ENCODE results near the gene TOM1L1.

The TOM1L1 gene

DNA sequence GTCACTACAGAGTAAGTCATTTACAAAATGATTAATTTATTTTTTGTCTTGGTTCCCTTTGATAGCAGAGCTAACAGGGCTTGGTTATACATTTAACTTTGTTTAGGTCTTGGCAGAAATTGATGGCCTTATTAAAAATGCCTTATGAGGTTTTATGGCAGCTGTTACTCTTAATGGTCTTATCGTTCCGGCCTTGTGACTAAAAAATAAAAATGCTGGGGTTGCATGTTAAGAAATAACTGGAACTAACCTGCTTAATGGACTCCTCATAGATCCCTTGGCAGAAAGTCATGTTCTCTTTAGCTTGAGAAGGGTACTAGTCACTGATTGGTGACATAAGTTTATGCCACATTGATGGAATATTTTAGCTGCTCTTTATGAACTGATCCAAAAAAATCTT is 49.5 kb downstream of the TOM1L1 start:
- no peak for DNase-seq

DNA sequence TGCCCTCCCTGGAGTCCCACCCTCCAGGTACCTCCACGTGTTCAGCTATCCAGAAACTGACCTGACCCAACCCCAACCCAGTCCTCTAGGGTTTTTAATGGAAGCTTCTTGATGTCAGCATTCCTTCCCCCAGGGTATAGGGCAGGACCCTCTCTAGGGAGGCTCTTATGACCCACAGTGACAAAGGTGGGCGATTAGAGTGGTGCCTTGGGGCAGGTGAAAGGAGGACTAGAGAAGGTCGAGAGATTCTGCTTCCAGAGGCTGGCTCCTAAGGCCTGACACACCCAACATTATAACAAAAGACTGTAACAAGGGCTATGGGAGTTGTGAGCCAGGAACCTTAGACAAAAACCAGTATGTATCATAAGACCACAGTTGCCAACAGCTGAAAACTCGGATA is 50.6 kb downstream of the TOM1L1 start:
- DNase-seq: no peak

DNA sequence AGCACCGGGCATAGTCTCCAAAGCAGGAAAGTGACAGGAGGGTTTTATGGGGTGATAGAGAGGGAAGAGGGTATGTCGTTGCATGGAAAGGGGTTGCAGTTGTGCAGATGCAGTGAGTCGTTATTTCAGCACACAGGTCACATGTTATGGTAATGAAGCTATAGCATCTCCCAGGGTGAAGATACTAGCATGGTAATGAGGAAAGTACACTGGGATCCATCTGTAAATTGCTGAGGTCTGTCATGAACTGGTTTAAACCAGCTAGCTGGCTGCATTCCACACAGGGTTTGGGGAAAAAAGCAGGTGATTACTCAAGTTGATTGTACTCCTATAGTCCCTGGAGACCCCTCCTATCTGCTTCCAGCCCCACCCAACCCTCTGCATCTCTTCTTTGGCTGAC is 56.1 kb downstream of the TOM1L1 start:
- no peak for DNase-seq

DNA sequence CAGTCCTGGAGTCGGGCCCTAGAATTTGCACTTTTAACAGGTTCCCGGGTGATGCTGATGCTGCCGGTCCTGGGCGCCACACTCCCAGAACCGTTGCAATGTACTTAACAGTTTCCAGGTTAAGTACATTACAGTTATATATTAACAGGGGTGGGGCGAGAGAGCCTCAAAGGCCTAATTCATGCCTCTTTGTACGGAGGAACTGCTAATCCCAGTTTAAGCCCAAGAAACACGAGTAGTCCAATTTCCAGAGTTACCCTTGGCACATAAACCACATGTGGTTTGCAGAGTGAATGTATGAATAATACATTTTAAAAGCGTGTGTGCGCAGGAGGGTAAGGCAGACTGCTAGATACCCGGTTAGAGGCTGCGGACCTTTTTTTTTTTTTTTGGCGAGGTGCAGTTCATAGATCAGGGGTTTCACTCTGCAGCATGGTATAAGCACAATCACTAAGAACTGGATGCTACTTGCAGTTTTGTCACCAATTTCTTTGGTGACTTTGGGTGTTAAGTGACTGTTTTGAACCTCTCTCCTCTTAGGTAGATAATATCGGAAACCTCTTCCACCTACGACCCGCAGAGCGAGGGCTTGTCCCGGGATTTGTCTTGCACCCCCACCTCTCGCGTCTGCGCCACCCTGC is 67.1 kb downstream of the TOM1L1 start:
- no peak for DNase-seq

DNA sequence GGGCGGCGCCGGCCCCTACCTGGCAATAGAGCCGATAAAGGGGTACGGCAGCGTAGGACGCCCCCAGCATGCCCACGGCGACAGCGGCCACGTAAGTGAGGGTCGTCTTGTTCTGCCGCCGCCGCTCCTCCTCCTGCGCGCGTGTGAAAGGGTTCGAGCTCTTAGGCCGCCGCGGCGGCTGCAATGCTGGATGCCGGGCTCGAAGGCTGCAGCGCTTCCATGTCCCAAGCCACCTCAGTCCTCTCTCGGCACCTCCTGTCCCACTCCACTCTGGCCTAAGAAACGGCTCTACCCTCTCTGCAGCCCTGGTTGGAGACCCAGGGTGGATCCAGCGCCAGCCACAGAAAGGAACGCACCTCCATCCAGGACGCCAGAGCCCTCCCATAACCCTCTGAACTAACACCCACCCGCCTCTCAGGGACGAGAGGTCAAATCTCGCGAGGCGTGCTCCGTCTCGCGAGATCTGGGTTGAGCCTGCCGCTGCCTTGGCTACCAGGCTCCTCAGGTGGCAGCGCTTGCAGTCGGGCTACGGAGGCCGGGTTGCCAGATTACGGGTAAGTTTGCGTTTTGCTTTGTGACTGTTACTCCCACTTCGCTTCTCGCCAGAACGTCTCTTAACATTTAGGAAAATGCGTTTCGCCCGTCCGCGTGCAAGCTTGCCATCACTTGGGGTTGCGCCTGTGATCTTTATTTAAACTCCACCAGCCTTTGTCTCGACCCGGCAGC is 67.8 kb downstream of the TOM1L1 start, which contains the start of the genes COX11 and STXBP4:
COX11 (minus strand) TSS at position 393 of the 726 bp plus-strand sequence; CDS start at position 385, 8 bp downstream.
STXBP4 (plus strand) TSS at position 504 of the 726 bp plus-strand sequence. CDS start 17,455 bp downstream, outside the sequence.
- DNase-seq: peak; percentile 89

DNA sequence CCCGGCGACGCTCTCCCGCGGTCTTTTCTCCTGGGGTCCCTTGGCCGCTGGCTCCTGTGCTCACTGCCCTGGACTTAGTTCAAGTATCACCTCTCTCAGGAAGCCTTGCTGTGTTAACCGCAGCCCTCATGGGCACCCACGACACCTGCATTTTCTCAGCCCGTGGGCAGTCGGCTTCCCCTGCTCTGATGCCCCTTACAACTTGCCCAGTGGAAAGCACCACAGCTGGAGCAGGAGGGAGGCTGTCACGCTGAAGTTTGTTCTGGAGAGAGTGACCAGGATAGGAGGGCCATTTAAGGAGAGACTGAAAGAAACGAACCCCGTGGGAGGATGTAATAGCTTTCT is 68.3 kb downstream of the TOM1L1 start:
- DNase-seq: no peak

DNA sequence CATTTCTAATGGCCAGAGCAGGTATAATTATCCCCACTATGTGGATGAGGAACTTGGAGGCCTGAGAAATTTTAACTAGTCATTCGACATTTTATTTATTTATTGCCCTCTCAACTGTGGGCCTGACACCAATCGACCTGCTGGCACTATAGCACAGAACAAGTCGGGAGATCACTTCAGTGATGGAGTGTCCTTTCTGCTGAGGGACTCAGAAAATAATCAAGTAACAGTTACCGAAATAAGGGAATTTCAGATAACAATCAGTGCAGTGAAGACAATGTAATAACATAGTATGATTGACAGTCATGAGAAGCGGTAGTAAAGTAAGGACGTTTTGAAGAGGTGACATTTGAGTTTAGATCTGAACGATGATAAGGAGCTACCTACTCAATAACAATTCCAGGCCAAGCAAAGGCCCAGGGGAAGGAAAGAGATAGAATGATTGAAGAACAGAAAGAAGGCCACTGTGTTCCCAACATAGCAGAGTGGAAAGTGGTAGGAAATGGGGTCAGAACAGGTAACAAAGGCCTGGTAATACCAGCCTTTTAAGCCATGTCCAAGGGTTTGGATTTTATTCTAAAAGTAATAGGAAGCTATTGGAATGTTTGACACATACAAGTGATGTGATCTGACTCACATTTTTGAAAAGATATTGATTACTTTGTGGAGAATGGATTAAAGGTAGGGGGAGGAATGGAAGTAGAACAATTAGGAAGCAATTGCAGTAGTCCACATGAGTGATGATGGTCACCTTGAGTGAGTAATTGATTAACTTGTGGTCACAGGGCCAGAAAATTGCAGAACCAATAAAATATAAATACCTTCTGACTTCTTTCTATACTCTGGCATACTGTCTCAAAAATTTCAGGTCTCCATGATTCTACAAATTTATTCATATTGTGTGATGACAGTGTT is 69.3 kb downstream of the TOM1L1 start:
- no peak for DNase-seq

DNA sequence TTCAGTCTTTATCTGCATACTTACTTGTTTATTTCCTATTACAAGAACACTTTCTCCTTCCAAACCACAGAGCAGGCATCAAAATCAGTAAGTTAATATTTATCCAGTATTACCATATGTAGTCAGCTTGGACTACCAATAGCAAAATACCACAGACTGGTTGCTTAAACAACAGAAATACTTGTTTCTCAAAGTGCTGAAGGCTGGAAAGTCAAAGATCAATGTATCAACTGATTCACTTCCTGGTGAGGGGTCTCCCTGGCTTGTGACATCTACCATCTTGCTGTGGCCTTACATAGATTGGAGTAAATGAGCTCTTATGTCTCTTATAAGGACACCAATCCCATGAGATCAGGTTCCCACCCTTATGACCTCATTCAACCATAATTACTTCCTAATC is 70.5 kb downstream of the TOM1L1 start:
- DNase-seq: no peak

DNA sequence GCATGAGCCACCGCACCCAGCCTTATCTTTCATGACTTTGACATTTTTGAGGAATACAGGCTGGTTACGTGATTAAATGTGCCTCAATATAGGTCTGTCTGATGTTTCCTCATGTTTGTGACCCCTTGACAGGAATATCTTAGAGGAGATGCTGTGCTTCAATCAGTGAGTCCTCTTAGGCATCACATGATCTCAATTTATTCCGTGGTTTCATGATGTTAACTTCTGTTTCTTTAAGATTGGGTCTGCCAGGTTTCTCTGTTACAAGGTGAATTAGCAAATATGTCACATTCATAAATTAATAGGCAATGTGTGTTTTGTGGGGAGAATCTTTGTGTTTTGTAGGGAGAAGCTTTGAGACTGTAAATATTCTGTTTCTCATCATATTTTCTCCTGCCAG is 71.2 kb downstream of the TOM1L1 start:
- DNase-seq: no peak

DNA sequence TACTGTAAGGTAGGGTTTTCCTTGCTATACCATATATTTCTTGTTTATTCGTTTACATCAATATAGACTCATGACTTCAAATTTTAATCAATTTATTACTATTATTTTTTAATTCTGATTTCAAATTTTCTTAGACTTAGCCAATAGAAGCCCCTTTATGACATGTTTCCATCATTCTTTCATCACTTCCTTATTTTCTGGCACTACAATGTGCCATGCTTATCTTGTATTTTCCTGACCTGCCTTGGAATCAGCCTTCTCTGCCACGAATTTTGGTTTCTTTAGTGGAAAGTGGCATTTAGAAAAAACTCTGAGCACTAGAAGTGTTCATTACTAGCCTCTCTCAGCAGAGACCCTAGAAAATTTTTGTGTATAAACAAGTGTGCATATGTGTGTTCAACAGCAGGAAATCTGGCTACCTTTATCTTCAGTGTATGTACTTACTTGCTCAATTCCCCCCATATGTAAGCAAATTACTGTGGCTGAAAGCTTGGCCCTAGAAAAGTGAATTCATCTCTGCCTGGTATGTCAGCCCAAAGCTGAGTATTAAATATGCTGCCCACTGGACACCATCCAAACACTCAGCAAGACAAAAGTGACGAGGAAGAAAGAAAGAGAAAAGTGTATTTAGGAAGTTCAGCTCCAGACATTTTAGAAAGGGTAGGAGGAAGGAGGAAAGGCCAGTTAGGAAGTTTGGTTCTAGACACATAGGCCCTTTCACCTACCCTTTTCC is 71.9 kb downstream of the TOM1L1 start:
- DNase-seq: no peak

DNA sequence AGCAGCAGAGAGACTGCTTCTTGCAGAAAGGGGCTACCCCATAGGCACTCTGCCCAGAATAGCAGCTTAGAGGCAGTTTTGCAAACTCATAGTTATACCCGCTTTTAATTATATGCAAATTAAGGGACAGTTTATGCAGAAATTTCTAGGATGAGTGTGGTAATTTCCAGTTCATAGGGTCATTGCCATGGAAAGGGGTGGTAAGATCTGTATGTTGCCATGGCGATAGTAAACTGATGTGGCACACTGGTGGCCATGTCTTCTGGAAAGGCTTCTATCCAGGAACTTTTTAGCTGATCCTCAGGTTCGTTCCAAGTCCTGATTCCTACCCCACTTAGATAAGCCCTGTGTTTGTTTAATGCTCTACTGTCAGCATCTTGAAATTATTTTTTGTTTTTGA is 74.1 kb downstream of the TOM1L1 start:
- no peak for DNase-seq

DNA sequence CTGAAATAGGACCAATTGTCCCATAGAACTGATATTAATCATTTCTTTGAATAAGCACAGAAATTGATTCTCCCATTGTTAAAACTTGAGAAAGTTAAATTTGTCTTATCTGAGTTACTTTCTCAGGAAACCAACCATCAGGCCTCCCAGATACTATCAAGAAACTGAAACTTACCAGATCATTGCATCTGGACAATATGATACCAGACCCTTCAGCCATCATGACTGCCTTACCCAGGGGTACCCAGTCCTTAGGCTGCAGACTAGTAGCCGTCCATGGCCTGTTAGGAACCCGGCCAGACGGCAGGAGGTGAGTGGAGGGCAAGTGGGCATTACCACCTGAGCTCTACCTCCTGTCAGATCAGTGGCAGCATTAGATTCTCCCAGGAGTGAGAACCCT is 75.7 kb downstream of the TOM1L1 start:
- no peak for DNase-seq

DNA sequence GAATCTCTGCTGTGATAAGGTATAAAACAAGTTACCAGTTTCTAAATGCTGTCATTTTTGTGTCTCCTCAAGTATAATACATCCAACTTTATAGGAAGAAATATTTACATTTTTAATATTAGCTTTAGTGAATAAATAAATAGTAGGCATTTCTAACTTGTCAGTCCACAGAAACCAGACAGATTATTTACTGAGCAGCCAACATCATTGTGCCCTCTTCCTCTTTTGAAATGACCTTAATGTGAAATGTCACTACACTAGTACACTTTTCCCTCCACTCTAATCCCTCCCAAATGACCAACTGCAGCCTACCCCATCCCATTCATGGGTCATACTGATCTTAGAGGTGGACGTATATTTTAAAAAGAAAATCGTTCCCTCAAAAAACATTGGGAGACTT is 77.1 kb downstream of the TOM1L1 start:
- no peak for DNase-seq

DNA sequence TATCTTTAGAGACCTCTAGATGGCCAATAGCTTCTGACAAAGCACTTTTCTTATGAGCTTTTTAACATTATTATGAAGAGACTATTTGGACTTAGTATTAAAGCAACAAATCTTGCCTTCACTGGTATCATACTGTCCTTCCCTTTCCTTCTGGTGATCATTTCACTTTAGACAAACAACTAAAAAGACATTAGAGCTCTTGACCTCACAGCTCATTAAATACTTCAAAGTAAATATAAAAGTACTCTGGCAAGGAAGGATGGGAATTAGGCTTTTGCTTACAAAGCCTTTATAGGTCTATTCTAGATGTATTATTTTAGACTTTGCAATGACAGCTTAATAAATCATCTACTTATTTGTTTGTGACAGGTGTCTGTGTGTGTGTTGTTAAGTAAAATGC is 79.0 kb downstream of the TOM1L1 start:
- DNase-seq: no peak

DNA sequence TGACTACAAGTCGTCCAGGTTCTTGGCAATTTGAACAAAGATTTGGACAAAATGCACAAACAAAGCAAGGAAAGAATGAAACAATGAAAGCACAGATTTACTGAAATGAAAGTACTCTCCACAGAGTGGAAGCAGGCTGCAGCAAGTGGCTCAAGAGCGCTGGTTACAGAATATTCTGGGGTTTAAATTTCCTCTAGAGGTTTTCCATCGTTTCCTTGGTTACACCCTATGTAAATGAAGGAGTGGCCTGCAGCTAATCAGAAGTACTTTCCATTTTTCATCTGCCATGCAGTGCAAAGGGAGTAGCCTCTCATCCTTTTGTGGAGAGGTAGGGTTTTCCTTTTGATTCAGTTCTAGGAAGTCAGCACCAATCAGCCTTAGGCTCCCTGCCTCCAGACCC is 79.7 kb downstream of the TOM1L1 start:
- DNase-seq: no peak

DNA sequence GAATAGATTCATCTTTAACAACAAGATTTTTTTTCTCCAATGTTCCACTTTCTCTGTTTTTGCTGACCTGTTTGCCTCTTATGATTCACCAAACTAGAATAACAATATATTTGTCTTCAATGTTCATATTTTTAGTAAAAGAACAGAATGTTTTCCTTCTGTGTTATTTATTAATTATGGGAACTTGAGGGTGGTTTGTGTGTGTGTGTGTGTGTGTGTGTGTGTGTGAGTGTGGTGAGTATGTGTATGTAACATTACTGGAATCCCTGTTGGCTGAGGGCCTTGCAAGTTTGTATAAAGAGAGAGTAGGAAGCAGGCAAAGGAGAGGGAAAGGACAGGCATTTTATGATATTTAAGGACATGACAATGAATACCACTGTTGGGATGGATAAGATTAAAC is 81.7 kb downstream of the TOM1L1 start:
- DNase-seq: no peak

DNA sequence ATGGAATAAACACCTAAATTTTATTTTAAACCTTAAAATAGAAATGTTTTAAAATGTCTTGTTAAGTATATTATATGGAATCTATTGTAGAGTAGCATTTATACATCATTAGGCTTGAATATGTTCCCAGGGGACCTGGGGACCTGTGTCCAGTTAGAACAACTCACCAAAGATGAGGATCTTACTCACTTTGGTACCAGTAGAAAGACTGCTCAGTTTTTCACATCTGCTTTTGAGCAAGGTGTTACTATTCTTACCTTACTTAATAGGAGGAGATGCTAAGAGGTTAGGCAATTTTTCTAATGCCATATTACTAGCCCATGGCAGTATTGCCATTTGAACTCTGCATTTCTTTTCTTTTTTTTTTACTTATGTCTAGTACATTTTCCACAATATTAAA is 82.6 kb downstream of the TOM1L1 start:
- DNase-seq: no peak

DNA sequence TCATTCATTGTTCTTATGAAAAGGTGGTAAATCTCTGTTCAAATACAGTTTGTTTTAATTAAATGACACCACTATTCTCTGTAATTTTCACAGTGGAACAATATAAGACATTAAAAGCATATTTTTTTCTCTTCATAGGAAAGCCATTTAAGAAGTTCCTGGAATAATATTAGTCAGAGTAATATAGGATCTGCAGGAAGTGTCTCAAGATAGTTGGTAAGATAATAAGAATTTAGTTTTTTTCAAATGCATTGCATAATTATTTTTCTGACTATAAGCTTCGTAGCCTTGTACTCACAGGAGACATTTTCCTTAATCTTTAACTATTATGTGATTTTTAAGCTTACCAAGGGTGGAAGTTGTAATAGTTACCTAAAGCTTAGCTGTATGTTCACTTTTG is 84.8 kb downstream of the TOM1L1 start:
- no peak for DNase-seq

DNA sequence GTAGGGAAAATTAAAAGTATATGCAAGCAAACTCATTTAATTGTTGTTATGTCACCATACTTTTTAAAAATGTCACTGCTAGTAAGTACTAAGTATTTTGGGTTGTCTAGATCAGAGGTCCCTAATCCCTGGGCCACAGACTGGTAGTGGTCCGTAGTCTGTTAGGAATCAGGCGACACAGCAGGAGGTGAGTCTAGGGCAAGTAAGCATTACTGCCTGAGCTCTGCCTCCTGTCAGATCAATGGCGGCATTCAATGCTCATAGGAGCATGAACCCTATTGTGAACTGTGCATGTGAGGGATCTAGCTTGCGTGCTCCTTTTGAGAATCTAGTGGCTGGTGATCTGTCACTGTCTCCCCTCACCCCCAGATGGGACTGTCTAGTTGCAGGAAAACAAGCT is 89.5 kb downstream of the TOM1L1 start:
- DNase-seq: no peak

DNA sequence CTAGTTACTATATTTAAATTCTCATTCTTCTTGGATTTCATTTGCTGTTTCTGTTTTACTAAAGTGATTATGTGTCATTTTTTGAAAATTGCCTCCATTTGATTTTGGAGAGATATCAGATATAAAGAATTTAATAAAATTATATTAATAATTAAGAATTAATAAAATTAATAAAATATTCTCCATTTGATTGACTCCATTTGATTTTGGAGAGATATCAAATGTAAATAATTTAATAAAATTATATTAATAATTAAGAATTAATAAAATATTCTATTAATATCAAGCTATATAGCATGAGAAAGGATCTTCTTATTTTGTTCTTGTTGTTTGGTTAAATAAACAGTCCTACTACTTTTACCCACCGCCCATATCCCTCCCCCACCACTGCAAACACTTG is 90.9 kb downstream of the TOM1L1 start:
- DNase-seq: no peak

DNA sequence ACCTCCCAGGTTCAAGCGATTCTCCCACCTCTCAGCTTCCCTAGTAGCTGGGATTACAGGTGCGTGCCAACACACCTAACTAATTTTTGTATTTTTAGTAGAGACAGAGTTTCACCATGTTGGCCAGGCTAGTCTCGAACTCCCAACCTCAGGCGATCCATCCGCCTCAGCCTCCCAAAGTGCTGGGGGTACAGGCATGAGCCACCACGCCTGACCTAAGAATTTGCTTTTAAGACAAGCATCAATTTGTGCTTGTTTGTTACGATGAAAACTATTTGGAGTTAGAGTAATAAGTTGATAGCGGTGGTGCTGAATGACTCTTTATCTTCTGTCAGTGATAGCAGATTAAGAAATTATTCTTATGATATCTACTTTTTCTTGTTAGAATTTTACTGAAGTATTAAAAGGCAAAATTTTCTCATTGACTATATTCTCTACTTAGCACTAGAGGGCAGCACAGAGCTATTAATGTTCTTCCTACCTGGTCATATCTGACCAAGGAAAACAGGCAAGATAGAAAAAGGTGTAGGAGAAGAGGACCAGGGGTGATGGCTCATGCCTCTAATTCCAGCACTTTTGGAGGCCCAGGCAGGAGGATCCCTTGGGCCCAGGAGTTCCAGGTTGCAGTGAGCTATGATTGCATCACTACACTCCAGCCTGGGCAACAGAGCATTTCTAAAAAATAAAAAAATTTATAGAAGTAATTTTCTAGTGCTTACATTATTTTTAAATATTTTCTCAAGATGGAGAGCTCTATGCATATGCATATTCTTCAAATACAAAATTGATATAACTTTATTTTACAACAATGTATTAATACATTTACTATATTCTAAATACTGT is 92.4 kb downstream of the TOM1L1 start:
- peak; percentile 16 for DNase-seq

DNA sequence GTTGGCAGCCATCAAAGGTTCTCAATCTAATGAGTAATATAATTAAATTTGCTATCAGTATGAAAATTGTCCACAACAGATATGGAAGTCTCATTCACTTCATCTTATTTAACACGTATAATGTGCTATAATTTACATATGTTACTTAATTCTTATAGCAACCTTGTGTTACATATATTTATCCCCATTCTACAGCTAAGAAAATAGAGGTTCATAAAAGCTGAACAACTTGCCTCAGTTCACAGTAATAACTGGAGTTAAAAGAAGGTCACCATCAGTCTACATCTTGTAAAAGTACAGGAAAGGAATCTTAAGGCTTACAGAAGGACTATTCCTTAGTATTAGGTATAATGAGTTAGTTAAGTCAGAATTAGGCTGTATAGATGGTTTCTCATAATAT is 95.8 kb downstream of the TOM1L1 start:
- no peak for DNase-seq

Measured in NCI-H1105 (cell line).